GM21515 (cell line): Measurements from ENCODE around the gene BTF3L4.

ENCODE experiments used
- ATAC-seq: cut with Tn5 transposase; IDR thresholded peaks from one replicate; pipeline ENCODE4 v1.9.1; 2021; ENCODE audit not compliant: unreplicated experiment

The BTF3L4 gene

DNA sequence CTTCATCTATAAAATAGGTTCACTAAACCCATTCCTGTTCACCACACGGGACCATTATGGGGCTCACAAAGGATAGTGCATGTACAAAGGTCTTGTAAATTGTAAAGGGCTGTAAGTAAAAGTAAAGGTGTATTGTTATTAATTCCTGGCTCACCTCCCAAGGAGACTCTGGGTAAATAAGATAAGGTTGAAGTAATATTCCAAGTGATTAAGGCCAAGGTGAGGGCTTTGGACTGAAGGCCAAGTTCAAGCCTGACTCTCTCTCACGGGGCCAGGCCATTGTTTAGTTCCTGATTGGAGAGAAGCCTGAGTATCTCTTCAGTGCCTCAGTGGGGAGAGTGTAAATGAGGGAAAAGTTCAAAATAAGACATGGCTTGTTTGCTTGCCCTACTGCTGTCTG is 66.3 kb downstream of the BTF3L4 start:
- ATAC-seq, result no peak

DNA sequence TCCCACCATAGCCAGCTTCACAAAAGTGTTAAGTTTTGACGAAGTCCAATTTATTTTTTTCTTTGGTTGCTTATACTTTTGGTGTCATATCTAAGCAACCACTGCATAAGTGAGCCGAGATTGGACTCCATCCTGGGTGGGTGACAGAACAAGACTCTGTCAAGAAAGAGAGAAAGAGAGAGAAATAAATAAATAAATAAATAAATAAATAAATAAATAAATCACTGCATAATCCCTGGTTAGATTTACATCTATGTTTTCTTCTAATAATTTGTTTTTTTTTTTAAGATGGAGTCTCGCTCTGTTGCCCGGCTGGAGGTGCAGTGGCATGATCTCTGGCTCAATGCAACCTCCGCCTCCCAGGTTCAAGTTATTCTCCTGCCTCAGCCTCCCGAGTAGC is 67.5 kb downstream of the BTF3L4 start:
- ATAC-seq, result no peak

DNA sequence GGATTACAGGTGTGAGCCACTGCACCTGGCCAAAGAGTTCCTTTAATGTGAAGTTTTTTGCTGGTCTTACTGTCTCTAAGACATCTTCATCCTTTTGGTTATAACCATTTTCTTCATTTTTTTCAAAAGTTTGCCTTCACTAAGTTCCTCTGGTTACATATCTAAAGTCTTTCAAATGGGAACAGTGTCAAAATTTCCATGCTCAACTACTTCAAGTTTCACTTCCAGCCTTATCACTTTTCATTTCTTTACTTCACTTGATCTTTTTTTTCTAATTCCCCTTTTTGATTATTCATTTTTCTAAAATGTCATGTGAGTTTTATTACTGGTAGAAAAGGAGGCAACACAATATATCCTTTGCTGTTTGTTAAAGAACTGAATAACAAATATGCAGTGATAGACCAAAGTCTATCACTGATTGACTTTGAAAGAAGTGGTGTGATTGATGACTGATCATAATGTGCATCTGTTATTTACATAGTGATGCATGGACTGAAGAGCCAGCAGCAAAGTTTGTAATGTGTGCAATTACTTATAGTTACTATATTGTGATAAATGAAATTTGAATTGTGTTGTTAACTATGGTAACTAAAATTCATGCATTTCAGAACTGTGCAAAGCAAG is 69.8 kb downstream of the BTF3L4 start:
- ATAC-seq, result no peak

DNA sequence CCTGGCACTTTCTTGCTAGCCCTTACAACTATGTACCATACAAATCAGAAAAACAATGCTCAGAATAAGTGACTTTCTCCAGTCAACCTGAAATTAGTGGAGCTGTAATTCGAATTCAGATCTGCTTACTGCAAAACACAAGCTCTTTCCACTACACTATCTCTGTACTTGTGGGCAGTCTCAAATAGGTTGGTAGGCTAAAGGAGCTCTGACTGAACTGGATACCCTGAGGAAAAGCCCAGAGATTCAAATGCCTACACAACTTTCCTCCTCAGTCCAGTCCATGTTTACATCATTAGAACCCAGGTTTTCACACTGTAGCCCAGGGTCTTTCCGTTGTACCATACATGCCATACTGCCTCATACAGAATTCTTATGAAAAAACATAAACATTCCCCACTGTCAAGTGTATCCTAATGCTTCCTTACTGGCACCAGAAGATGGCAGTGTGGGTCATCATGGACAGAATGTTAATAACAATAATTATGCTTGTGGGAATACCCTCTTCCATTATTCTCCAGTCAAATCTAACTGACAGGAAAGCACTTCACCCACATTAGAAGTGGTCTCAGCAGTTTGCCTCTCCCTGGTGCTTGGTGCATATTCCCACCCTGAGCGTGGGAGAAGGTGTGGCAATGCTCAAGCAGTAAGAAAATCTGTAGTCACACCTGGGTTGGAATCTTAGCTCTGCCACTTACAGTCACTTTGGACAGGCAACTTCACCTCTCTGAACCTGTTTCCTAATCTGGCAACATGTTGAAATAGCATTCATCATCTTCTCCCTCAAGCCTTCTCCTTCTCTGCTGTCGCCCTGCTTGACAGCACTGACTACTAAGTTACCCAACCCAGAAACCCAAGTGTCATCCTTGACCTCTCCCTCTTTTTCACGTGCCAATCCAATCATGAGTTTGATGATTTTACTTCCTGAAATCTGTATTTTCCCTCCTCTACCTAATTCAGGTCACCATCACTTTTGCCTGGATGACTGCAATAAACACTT is 71.4 kb downstream of the BTF3L4 start:
- ATAC-seq, result no peak

DNA sequence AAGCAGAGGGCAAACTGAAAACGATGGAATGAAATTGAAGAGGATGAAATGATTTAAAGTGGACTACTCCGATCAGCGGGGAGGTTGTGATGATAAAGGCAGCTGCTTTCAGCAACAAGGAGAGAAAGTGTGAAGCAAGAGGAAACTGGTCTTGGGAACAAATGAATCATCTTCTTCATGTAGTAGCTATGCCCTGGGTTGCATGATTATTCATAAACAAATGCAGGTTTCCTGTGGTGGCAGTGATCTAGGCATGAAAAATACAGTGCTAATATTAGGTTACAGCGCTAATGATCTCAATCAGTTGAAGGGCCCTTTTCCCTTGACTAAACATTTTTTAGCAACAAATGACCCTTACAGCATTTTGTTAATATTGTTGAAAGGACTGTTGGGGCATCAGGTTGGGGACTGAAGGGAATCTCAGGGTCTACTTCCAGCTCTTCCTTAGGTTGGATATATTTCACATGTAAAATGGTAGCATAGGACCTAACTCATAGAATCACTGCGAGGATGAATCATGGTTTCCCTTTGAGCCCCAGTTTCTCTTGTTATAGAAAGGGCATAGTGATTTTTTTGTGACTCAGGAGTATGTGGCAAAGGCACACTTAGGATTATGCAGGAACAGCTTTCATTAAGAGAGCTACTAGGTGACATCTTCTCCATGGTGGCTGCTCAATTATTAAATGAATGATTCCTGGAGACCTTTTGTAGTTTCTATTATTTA is 83.9 kb downstream of the BTF3L4 start:
- no peak for ATAC-seq
